ENCODE data around the gene ACSS1. TPM values are rescaled to one million over a fixed set of nuclear protein-coding genes. Genes with fewer than 3 reads are reported as not detected.

ACSS1 gene
- total RNA-seq, 1 experiment from 2014 or later, result 1.5 TPM

GRCh38 chr20:24970754-24971153, 87.2 kb downstream of the ACSS1 start (continued):
- TF ChIP-seq, protein P1, sequence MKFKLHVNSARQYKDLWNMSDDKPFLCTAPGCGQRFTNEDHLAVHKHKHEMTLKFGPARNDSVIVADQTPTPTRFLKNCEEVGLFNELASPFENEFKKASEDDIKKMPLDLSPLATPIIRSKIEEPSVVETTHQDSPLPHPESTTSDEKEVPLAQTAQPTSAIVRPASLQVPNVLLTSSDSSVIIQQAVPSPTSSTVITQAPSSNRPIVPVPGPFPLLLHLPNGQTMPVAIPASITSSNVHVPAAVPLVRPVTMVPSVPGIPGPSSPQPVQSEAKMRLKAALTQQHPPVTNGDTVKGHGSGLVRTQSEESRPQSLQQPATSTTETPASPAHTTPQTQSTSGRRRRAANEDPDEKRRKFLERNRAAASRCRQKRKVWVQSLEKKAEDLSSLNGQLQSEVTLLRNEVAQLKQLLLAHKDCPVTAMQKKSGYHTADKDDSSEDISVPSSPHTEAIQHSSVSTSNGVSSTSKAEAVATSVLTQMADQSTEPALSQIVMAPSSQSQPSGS (CRISPR knock-in tag; IDR thresholded peaks at IDR 0.05; ENCODE audit: borderline replicate concordance, low read depth), result no peak
- TF ChIP-seq, protein P2, sequence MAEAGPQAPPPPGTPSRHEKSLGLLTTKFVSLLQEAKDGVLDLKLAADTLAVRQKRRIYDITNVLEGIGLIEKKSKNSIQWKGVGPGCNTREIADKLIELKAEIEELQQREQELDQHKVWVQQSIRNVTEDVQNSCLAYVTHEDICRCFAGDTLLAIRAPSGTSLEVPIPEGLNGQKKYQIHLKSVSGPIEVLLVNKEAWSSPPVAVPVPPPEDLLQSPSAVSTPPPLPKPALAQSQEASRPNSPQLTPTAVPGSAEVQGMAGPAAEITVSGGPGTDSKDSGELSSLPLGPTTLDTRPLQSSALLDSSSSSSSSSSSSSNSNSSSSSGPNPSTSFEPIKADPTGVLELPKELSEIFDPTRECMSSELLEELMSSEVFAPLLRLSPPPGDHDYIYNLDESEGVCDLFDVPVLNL (CRISPR knock-in tag; IDR thresholded peaks at IDR 0.05; ENCODE audit: borderline replicate concordance, low read depth), result no peak
- TF ChIP-seq ZNF512 (CRISPR knock-in tag; IDR thresholded peaks at IDR 0.05; ENCODE audit: borderline replicate concordance) (no peak), PREB (CRISPR knock-in tag; IDR thresholded peaks at IDR 0.05; ENCODE audit: borderline replicate concordance) (no peak), TEAD4 (CRISPR knock-in tag; IDR thresholded peaks at IDR 0.05) (no peak)
- TF ChIP-seq, protein P3, sequence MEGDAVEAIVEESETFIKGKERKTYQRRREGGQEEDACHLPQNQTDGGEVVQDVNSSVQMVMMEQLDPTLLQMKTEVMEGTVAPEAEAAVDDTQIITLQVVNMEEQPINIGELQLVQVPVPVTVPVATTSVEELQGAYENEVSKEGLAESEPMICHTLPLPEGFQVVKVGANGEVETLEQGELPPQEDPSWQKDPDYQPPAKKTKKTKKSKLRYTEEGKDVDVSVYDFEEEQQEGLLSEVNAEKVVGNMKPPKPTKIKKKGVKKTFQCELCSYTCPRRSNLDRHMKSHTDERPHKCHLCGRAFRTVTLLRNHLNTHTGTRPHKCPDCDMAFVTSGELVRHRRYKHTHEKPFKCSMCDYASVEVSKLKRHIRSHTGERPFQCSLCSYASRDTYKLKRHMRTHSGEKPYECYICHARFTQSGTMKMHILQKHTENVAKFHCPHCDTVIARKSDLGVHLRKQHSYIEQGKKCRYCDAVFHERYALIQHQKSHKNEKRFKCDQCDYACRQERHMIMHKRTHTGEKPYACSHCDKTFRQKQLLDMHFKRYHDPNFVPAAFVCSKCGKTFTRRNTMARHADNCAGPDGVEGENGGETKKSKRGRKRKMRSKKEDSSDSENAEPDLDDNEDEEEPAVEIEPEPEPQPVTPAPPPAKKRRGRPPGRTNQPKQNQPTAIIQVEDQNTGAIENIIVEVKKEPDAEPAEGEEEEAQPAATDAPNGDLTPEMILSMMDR (IDR thresholded peaks at IDR 0.05), result no peak

DNA sequence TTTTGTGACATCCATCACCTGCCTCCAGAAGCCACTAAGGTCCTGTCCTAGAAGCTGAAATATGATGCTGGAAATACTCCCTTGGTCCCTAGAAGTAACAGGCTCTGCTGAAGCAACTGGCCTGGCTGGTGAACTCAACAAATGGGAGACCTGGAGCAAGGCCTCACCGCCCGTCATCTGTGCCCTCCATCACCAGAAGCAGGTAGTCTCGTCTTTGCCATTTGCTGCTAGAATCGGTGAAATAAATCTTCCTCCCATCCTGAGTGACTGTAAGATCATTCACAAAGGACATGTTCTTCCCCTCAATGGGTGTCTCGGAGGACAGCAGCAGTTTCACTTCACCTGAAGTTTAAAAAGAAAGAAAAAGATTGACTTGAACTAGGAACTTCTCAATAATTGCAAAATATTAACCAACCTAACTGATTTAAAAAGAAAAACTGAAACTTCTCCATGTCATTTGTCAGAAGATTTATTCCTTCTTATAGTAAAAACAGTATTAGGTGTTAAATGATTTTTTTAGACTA, 87.8 kb downstream of the ACSS1 start:
- DNase-seq (ENCODE audit: low spot score) (no peak), ATAC-seq (no peak)
- TF ChIP-seq MXD4 (CRISPR knock-in tag; IDR thresholded peaks at IDR 0.05; ENCODE audit: borderline replicate concordance), result no peak
- TF ChIP-seq IRF1 (CRISPR knock-in tag; IDR thresholded peaks at IDR 0.05), result no peak
- no peak for TF ChIP-seq ATF1 (CRISPR knock-in tag; IDR thresholded peaks at IDR 0.05)
- no peaks in the 10 kb centered on the region for H3K4me1 Mint-ChIP-seq
- H3K27ac Mint-ChIP-seq, result no peak overlapping the region
- ChIA-PET POLR2A (no interaction called here), CTCF (no interaction called here)
- H3K4me3 Mint-ChIP-seq, result no peak overlapping the region
- H3K27me3 Mint-ChIP-seq (ENCODE audit: low read depth), result no peaks in the 10 kb centered on the region
- peaks cover 44% of the 10 kb centered on the region for H3K36me3 Mint-ChIP-seq
- no peaks in the 10 kb centered on the region for H3K9me3 Mint-ChIP-seq

DNA sequence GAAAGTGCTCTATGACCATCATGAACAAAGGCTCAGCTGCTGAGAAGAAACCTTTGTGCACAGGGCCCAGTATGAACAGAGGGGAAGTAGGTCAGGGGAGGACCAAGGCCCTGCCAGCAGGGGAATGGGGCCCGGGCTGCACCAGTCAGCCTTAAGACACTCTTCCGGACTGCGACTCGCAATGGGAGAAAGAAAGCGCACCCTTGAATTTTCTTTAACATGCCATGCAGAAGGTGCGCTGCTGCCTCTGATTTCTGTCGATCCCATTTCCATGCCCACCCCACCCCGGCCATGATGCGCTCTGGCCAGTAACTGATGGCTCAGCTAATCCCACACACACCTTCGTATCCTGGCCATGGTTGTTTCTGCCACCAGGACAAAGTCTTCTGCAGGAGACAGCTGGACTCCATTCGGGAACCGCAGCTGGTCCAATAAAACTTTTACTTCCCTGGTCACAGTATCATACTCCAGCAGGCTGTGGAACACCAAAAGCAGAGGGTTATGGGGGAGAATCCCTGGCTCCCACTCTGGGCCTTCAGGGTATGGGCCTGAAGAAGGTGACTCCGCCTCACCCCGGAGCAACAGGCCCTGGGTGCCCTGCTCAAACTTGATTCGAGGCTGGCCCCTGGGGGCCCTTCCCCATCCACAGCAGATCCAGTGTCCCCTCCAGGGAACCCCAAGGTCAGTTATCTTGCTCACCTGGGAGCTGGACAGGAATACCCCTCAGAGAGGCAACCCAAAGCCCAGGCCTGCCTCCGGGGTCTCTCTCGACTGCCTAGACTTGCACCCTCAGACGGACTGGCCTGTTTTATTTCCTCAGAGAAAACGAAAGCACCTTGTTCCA, 88.5 kb downstream of the ACSS1 start:
- no peaks in the 10 kb centered on the region for H3K27me3 Mint-ChIP-seq (ENCODE audit: low read depth)
- no peak for ATAC-seq
- TF ChIP-seq ZNF121 (CRISPR knock-in tag; IDR thresholded peaks at IDR 0.05) (no peak), KAT7 (CRISPR knock-in tag; IDR thresholded peaks at IDR 0.05; ENCODE audit: borderline replicate concordance) (no peak), ELF4 (CRISPR knock-in tag; IDR thresholded peaks at IDR 0.05; ENCODE audit: low read depth) (no peak), FOXP4 (CRISPR knock-in tag; IDR thresholded peaks at IDR 0.05) (no peak)
- TF ChIP-seq, protein P4, sequence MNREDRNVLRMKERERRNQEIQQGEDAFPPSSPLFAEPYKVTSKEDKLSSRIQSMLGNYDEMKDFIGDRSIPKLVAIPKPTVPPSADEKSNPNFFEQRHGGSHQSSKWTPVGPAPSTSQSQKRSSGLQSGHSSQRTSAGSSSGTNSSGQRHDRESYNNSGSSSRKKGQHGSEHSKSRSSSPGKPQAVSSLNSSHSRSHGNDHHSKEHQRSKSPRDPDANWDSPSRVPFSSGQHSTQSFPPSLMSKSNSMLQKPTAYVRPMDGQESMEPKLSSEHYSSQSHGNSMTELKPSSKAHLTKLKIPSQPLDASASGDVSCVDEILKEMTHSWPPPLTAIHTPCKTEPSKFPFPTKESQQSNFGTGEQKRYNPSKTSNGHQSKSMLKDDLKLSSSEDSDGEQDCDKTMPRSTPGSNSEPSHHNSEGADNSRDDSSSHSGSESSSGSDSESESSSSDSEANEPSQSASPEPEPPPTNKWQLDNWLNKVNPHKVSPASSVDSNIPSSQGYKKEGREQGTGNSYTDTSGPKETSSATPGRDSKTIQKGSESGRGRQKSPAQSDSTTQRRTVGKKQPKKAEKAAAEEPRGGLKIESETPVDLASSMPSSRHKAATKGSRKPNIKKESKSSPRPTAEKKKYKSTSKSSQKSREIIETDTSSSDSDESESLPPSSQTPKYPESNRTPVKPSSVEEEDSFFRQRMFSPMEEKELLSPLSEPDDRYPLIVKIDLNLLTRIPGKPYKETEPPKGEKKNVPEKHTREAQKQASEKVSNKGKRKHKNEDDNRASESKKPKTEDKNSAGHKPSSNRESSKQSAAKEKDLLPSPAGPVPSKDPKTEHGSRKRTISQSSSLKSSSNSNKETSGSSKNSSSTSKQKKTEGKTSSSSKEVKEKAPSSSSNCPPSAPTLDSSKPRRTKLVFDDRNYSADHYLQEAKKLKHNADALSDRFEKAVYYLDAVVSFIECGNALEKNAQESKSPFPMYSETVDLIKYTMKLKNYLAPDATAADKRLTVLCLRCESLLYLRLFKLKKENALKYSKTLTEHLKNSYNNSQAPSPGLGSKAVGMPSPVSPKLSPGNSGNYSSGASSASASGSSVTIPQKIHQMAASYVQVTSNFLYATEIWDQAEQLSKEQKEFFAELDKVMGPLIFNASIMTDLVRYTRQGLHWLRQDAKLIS (CRISPR knock-in tag; IDR thresholded peaks at IDR 0.05; ENCODE audit: borderline replicate concordance), result no peak
- TF ChIP-seq, protein P1 (CRISPR knock-in tag; IDR thresholded peaks at IDR 0.05; ENCODE audit: borderline replicate concordance, low read depth), result no peak

More for the DNA sequence above, 88.5 kb downstream of the ACSS1 start:
- H3K36me3 Mint-ChIP-seq, result peaks cover 45% of the 10 kb centered on the region
- CTCF ChIA-PET, result no interaction called here
- H3K9me3 Mint-ChIP-seq, result no peaks in the 10 kb centered on the region
- DNase-seq (ENCODE audit: low spot score), result no peak
- H3K4me3 Mint-ChIP-seq, result no peak overlapping the region
- no peaks in the 10 kb centered on the region for H3K4me1 Mint-ChIP-seq
- no peak overlapping the region for H3K27ac Mint-ChIP-seq
- POLR2A ChIA-PET, result no interaction called here

All from WTC11 (cell line).